BJ (cell line): ENCODE measurements around the gene SLC38A7. TPM values are rescaled to one million over a fixed set of nuclear protein-coding genes. Genes with fewer than 3 reads are reported as not detected.

ENCODE experiments used
- CTCF ChIA-PET: fragments of 350-600 bp; formaldehyde crosslinking; extraction: SDS; loops from one replicate; lab custom pipeline; 2021; ENCODE audit warnings: antibody characterized with exemption, inconsistent platforms; lab: Yijun Ruan, JAX
- POLR2A ChIA-PET: fragments of 300-600 bp; sonication (Branson Sonifier 250); formaldehyde crosslinking; extraction: SDS; loops from one replicate; lab custom pipeline; 2021; ENCODE audit warnings: antibody characterized with exemption; lab: Charles Lee
- DNase-seq: peaks from one replicate; pipeline ENCODE4 v3.0.0-alpha.2; 2011; ENCODE audit warnings: low read depth
- H3K27me3 ChIP-seq: 2 replicates; pipeline ENCODE4 v1.6.0; 2011; ENCODE audit warnings: low read length; ENCODE audit not compliant: control insufficient read depth, insufficient read depth
- H3K36me3 ChIP-seq: 2 replicates; pipeline ENCODE4 v1.5.1; 2011; ENCODE audit warnings: low read length; ENCODE audit not compliant: control insufficient read depth, insufficient read depth
- H3K4me3 ChIP-seq: 2 replicates; pipeline ENCODE4 v1.5.1; 2011; ENCODE audit warnings: low read depth, mild to moderate bottlenecking, control low read depth, low read length
- polyA plus RNA-seq: library from polyadenylated mRNA; depleted of rRNA; stranded (reverse); fragments of >200 nt; gene quantifications from 2 replicates; pipeline ENCODE4 v1.2.3, GENCODE V29; 2011
- TF ChIP-seq, protein P1 (sequence below): IDR thresholded peaks from 2 replicates; pipeline ENCODE4 v1.5.1; 2011; ENCODE audit warnings: low read depth, mild to moderate bottlenecking, control low read depth, inconsistent platforms, low read length, moderate library complexity; ENCODE audit not compliant: insufficient read depth

SLC38A7 gene
- polyA plus RNA-seq, 1 experiment, result 24.1 TPM

DNA sequence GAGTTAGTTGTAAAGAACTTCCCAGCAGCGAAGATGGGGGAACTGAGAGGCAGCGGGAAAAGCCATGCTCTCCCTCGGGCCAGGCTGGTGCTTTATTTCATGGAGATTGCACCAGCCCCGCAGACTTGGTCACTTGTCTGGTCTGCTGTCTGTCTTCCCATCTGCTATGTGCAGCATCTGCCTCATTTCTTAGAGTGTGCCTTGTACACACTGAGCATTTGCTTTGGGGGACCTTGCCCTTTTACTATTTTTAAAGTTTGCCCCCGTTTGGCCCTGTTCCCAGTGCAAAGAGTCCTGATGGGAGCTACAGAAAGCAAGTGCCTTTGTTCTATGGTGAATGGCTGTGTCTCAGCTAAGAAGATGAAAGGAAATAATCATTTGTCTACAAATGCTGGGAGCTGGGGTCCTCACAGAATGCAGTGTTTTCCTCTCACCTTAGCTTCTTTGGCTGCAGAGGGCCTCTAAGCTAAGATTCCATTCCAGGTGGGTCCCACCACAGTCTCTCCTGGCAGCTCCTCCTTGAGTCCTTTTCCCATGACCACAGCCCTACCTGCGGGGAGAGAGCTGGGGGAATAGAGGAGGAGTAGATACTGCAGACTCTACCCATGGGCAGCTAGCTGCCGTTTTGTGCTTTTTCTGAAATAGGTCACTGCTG, 29.9 kb downstream of the SLC38A7 start:
- Histone ChIP-seq H3K36me3 (no peaks in the 10 kb centered on the region), H3K4me3 (no peak overlapping the region), H3K27me3 (no peaks in the 10 kb centered on the region; the same call in 1 of the 2 replicates)
- POLR2A ChIA-PET, result no interaction called here
- CTCF ChIA-PET, result no interaction called here
- no peak for DNase-seq
- TF ChIP-seq, protein P1, sequence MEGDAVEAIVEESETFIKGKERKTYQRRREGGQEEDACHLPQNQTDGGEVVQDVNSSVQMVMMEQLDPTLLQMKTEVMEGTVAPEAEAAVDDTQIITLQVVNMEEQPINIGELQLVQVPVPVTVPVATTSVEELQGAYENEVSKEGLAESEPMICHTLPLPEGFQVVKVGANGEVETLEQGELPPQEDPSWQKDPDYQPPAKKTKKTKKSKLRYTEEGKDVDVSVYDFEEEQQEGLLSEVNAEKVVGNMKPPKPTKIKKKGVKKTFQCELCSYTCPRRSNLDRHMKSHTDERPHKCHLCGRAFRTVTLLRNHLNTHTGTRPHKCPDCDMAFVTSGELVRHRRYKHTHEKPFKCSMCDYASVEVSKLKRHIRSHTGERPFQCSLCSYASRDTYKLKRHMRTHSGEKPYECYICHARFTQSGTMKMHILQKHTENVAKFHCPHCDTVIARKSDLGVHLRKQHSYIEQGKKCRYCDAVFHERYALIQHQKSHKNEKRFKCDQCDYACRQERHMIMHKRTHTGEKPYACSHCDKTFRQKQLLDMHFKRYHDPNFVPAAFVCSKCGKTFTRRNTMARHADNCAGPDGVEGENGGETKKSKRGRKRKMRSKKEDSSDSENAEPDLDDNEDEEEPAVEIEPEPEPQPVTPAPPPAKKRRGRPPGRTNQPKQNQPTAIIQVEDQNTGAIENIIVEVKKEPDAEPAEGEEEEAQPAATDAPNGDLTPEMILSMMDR, result no peak

DNA sequence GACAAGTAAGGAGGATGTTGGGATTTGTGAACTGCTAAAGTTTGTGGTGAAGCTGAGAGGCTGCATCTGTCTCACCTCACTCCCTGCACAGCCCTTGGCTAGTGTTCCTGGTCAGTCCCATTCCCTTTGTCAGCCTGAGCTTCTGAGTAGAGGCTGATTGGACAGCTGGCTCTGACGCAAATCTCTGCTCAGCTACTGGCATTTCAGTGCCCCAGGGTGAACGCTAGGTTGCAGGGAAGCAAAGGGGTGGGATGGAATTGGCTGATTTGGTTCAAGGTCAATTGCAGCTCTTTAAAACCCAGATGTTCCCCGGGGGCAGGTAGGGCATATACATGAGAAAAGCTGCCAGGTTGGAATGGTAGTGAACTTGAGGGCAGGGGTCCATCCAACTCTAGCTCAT, 31.8 kb downstream of the SLC38A7 start:
- POLR2A ChIA-PET, result no interaction called here
- no peak for DNase-seq
- no peak overlapping the region for H3K4me3 ChIP-seq
- CTCF ChIA-PET, result interaction anchor here (0.6 to 2.6 kb wide), 5 partner anchors 8 to 1013 kb away, joined by 3 to 7 read pairs (median 4); no protein-coding TSS in a partner anchor
- TF ChIP-seq, protein P1, result no peak
- no peaks in the 10 kb centered on the region for H3K36me3 ChIP-seq
- no peaks in the 10 kb centered on the region; the same call in 1 of the 2 replicates for H3K27me3 ChIP-seq

DNA sequence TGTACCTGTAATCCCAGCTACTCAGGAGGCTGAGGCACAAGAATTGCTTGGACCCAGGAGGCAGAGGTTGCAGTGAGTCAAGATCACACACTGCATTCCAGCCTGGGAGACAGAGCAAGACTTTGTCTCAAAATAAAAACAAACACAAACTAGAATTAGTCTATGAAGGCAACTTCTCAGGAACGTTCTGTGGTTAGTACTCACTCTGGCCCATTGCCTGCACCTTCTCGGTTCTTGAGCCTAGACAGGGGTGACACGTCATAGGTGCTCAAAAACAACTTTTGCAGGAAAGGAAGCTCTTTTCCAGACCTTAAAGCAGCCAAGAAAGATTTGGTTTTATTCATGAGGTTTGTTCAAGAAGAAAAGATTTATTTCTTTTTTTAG, 32.6 kb downstream of the SLC38A7 start:
- POLR2A ChIA-PET, result no interaction called here

DNA sequence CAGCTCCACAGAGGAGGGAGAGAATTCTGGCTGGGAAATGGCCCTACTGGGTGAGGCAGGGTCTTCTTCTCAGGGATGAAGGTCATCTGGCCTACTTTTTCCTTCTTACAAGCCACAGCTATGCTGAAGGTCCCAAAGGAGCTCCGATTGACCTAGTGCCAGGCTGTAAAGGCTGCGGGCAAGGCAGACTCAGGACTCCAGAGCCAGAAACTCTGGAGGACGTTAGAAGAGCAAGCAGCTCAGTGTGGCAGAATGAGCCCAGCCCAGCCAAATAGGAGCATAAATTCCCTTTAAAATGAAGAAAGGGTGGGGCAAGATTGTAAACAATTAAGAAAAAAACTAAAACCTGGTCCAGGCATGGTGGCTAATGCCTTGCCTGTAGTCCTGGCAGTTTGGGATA, 34.9 kb downstream of the SLC38A7 start:
- no peaks in the 10 kb centered on the region; the same call in 1 of the 2 replicates for H3K27me3 ChIP-seq
- no peaks in the 10 kb centered on the region for H3K36me3 ChIP-seq
- no peak for DNase-seq
- H3K4me3 ChIP-seq, result no peak overlapping the region
- TF ChIP-seq, protein P1, result no peak
- POLR2A ChIA-PET, result interaction anchor here (0.5 to 0.7 kb wide), 2 partner anchors 14 to 135 kb away, joined by 3 to 4 read pairs; no protein-coding TSS in a partner anchor
- CTCF ChIA-PET, result no interaction called here

More for the DNA sequence above, 32.6 kb downstream of the SLC38A7 start:
- TF ChIP-seq, protein P1, result no peak
- H3K36me3 ChIP-seq, result no peaks in the 10 kb centered on the region
- no peaks in the 10 kb centered on the region; the same call in 1 of the 2 replicates for H3K27me3 ChIP-seq
- no peak overlapping the region for H3K4me3 ChIP-seq
- no peak for DNase-seq
- CTCF ChIA-PET, result interaction anchor here (1.1 to 2.6 kb wide), 3 partner anchors 9 to 140 kb away, joined by 4 to 7 read pairs (median 6); no protein-coding TSS in a partner anchor

DNA sequence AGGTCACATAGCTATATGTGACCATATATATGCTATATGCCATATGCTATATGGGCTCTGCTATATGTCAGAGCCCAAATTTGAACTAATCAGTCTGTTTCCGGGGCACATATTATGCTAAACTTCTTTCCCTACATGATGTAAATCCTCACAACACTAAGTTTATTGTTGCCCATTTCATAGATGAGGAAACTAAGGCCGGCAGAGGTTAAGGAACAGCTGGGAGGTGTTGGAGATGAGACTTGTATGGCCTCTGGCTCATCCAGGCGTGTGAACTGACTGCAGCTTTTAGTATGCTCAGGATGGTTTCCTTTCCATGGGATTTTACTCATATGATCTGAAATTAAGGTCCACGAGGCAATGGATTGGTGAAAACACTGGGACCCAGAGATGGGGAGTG, 37.5 kb downstream of the SLC38A7 start:
- DNase-seq, result no peak
- TF ChIP-seq, protein P1, result no peak
- Histone ChIP-seq H3K4me3 (no peak overlapping the region), H3K36me3 (no peaks in the 10 kb centered on the region), H3K27me3 (no peaks in the 10 kb centered on the region)
- CTCF ChIA-PET, result interaction anchor here (1.7 kb wide), 1 partner anchor 14 kb away, joined by 7 read pairs; no protein-coding TSS in a partner anchor
- POLR2A ChIA-PET, result no interaction called here
